ENCODE results near the gene RAB1B. TPM values are rescaled to one million over a fixed set of nuclear protein-coding genes. Genes with fewer than 3 reads are reported as not detected.

RAB1B gene
- total RNA-seq, 4 donors from 2014 or later, result 89.8 to 141 (median 131) TPM

DNA sequence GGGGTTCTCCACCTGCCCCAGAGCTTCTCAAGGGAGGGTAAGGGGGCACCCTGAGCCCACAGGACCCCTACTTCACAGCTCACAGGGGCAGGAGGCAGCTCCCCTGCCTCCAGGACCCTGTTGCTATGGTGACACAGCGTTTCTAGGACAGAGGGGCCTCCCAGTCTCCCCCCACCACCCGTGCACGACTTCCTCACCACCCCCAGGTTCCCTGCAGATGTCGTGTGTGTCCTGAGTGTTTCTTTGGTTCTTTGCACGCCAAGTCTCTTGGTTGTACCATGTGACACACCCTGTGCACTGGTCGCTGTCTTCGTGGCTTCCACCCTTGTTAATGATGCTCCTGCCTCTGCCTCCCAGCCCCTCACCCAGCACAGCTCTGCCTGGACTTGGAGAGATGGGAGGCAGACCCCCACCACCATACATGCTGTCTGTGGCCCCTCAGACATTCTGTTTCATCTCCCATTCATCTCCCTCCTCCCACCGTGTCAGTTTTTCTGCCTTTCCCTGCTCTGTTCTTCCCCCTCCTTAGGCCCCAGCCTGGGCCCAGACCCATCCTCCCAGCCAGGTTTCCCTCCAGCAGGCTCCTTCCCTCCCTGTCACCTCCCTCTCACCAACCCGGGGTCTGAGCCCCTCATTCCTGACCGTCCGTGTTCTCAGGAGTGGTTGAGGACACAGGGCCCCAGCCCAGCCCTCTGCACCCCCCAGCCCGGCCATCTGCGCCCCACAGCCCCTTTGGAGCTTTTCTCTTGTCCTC, 24.5 kb upstream of the RAB1B start:
- no peak for DNase-seq
- Histone ChIP-seq H3K27me3 (no peaks in the 10 kb centered on the region), H3K36me3 (no peaks in the 10 kb centered on the region), H3K9me3 (no peaks in the 10 kb centered on the region), H3K4me1 (no peaks in the 10 kb centered on the region), H3K27ac (no peak overlapping the region), H3K4me3 (no peak overlapping the region)
- TF ChIP-seq POLR2A (IDR thresholded peaks at IDR 0.05), result no peak
- intact Hi-C loops (cut with DNase I; ENCODE audit: low total_unique reads), result no loop called here
- WGBS, 2 donors (ENCODE audit: low coverage in 1 of 2), result 73% methylated on average over 13 of the region's 13 CpGs; no CpG with 5 or more reads in 1 of the 2 donors
- in situ Hi-C loops (cut with MboI; ENCODE audit: low pct_ligation_motif_present in 1 of 4, low pct_unique_long_range_greater_than_20kb in 1 of 4, low sequenced_read_pairs in 3 of 4), result no loop called here

GRCh38 chr11:66247295-66247694, 21.1 kb upstream of the RAB1B start:
- WGBS, 2 donors (ENCODE audit: low coverage in 1 of 2), result 86 to 92% methylated on average over 2 to 4 of the region's 4 CpGs
- no peaks in the 10 kb centered on the region for H3K9me3 ChIP-seq
- no peak for DNase-seq
- H3K27ac ChIP-seq, result no peak overlapping the region
- no peak overlapping the region for H3K4me3 ChIP-seq
- intact Hi-C loops (cut with DNase I; ENCODE audit: low total_unique reads), result no loop called here
- no peak for TF ChIP-seq POLR2A (IDR thresholded peaks at IDR 0.05)
- no peak for TF ChIP-seq CTCF (IDR thresholded peaks at IDR 0.05)
- TF ChIP-seq EP300 (IDR thresholded peaks at IDR 0.05; ENCODE audit: low read depth), result no peak
- no peak for TF ChIP-seq POLR2AphosphoS5 (IDR thresholded peaks at IDR 0.05)
- H3K27me3 ChIP-seq, result no peaks in the 10 kb centered on the region
- H3K36me3 ChIP-seq, result no peaks in the 10 kb centered on the region
- in situ Hi-C loops (cut with MboI; ENCODE audit: low pct_ligation_motif_present in 1 of 4, low pct_unique_long_range_greater_than_20kb in 1 of 4, low sequenced_read_pairs in 3 of 4), result no loop called here
- no peaks in the 10 kb centered on the region for H3K4me1 ChIP-seq

- Histone ChIP-seq H3K4me1 (no peaks in the 10 kb centered on the region), H3K4me3 (no peak overlapping the region), H3K36me3 (no peaks in the 10 kb centered on the region), H3K27ac (no peak overlapping the region), H3K9me3 (no peaks in the 10 kb centered on the region), H3K27me3 (no peaks in the 10 kb centered on the region)
- no peak for TF ChIP-seq EP300 (IDR thresholded peaks at IDR 0.05; ENCODE audit: low read depth)
- no peak for TF ChIP-seq POLR2A (IDR thresholded peaks at IDR 0.05)
- no peak for TF ChIP-seq POLR2AphosphoS5 (IDR thresholded peaks at IDR 0.05)
- no peak for TF ChIP-seq CTCF (IDR thresholded peaks at IDR 0.05)
- intact Hi-C loops (cut with DNase I; ENCODE audit: low total_unique reads) (no loop called here), in situ Hi-C loops (cut with MboI; ENCODE audit: low pct_ligation_motif_present in 1 of 4, low pct_unique_long_range_greater_than_20kb in 1 of 4, low sequenced_read_pairs in 3 of 4) (no loop called here)
- DNase-seq, result no peak
- 80% methylated on average over 3 of the region's 3 CpGs; no CpG with 5 or more reads in 1 of the 2 donors for WGBS, 2 donors (ENCODE audit: low coverage in 1 of 2)
These were observed 20.6 kb upstream of the RAB1B start for GRCh38 chr11:66247801-66248200.

DNA sequence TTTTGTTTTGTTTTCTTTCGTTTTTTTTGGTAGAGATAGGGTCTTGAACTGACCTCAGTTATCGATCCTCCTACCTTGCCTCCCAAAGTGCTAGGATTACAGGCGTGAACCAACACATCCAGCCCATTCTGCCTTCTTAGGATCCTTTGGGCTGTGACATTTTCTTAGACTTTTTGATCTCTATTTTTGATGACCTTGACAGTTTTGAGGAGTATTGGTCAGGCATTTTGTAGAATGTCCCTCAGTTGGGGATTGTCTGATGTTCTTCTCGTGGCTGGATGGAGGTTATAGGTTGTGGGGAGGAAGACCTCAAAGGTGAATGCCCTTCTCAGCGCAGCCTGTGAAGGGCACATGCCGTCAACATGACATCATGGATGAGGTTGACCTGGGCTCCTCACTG, 19.5 kb upstream of the RAB1B start:
- Histone ChIP-seq H3K4me3 (no peak overlapping the region), H3K4me1 (no peaks in the 10 kb centered on the region), H3K27me3 (no peaks in the 10 kb centered on the region), H3K36me3 (no peaks in the 10 kb centered on the region), H3K27ac (no peak overlapping the region), H3K9me3 (no peaks in the 10 kb centered on the region)
- intact Hi-C loops (cut with DNase I; ENCODE audit: low total_unique reads), result no loop called here
- in situ Hi-C loops (cut with MboI; ENCODE audit: low pct_ligation_motif_present in 1 of 4, low pct_unique_long_range_greater_than_20kb in 1 of 4, low sequenced_read_pairs in 3 of 4), result no loop called here
- TF ChIP-seq POLR2AphosphoS5 (IDR thresholded peaks at IDR 0.05) (no peak), CTCF (IDR thresholded peaks at IDR 0.05) (no peak), POLR2A (IDR thresholded peaks at IDR 0.05) (no peak), EP300 (IDR thresholded peaks at IDR 0.05; ENCODE audit: low read depth) (no peak)
- WGBS, 2 donors (ENCODE audit: low coverage in 1 of 2), result 90% methylated on average over 6 of the region's 6 CpGs; no CpG with 5 or more reads in 1 of the 2 donors
- no peak for DNase-seq

Data from transverse colon (tissue), 4 donors.